WTC11 (cell line): ENCODE data around the gene LAP3. TPM values are rescaled to one million over a fixed set of nuclear protein-coding genes. Genes with fewer than 3 reads are reported as not detected.

Experiments
- ATAC-seq: fragments of 200-7000 bp; cut with Tn5 transposase; 2 replicates; pipeline ENCODE4 v1.10.0; 2021; ENCODE audit warnings: mild to moderate bottlenecking, moderate library complexity
- CTCF ChIA-PET: fragments of 300-600 bp; sonication (Branson Sonifier 250); formaldehyde crosslinking; loops from one replicate; lab custom pipeline; 2021; ENCODE audit warnings: antibody characterized with exemption; lab: Charles Lee
- POLR2A ChIA-PET: fragments of 350-600 bp; sonication (Branson Sonifier 250); formaldehyde crosslinking; loops from one replicate; lab custom pipeline; 2021; ENCODE audit warnings: antibody characterized with exemption; lab: Charles Lee
- DNase-seq: peaks from one replicate; pipeline ENCODE4 v3.0.0; 2021; ENCODE audit warnings: low spot score
- H3K27ac Mint-ChIP-seq: 2 replicates; pipeline ENCODE4 v1.8.0; 2021; ENCODE audit warnings: mixed read lengths
- H3K27me3 Mint-ChIP-seq: 2 replicates; pipeline ENCODE4 v1.8.0; 2021; ENCODE audit warnings: low read depth, mild to moderate bottlenecking, moderate library complexity, mixed read lengths
- H3K36me3 Mint-ChIP-seq: 2 replicates; pipeline ENCODE4 v1.8.0; 2021; ENCODE audit warnings: mixed read lengths
- H3K4me1 Mint-ChIP-seq: 2 replicates; pipeline ENCODE4 v1.8.0; 2022; ENCODE audit warnings: mixed read lengths
- H3K4me3 Mint-ChIP-seq: 2 replicates; pipeline ENCODE4 v1.8.0; 2021; ENCODE audit warnings: mild to moderate bottlenecking, moderate library complexity, mixed read lengths
- H3K9me3 Mint-ChIP-seq: 2 replicates; pipeline ENCODE4 v1.8.0; 2021; ENCODE audit warnings: mixed read lengths
- ARID4B ChIP-seq: sonication (generic); formaldehyde crosslinking; IDR thresholded peaks from 2 replicates; pipeline ENCODE4 v1.8.0; 2023; ENCODE audit warnings: missing genetic modification reagents, mild to moderate bottlenecking, borderline replicate concordance
- ATF1 ChIP-seq: sonication (generic); formaldehyde crosslinking; IDR thresholded peaks from 2 replicates; pipeline ENCODE4 v1.8.1; 2023; ENCODE audit warnings: mild to moderate bottlenecking, moderate library complexity, missing genetic modification reagents
- CTCF ChIP-seq: fragments of 200-600 bp; IDR thresholded peaks from 2 replicates; pipeline ENCODE4 v1.8.0; 2022; ENCODE audit warnings: antibody characterized with exemption
- E2F5 ChIP-seq: sonication (generic); formaldehyde crosslinking; IDR thresholded peaks from 2 replicates; pipeline ENCODE4 v1.8.1; 2022; ENCODE audit warnings: mild to moderate bottlenecking, moderate library complexity, missing genetic modification reagents
- ERG ChIP-seq: fragments of 250-450 bp; sonication (Bioruptor Pico); IDR thresholded peaks from 2 replicates; pipeline ENCODE4 v1.8.0; 2021; ENCODE audit warnings: mild to moderate bottlenecking
- IRF2 ChIP-seq: sonication (generic); formaldehyde crosslinking; IDR thresholded peaks from 2 replicates; pipeline ENCODE4 v1.8.0; 2022; ENCODE audit warnings: low read depth, missing genetic modification reagents, borderline replicate concordance
- MLX ChIP-seq: sonication (generic); formaldehyde crosslinking; IDR thresholded peaks from 2 replicates; pipeline ENCODE4 v1.8.1; 2023; ENCODE audit warnings: mild to moderate bottlenecking, missing genetic modification reagents, moderate library complexity
- NFATC4 ChIP-seq: fragments of 250-450 bp; sonication (Bioruptor Pico); IDR thresholded peaks from 2 replicates; pipeline ENCODE4 v1.9.0; 2021; ENCODE audit warnings: mild to moderate bottlenecking
- NR2C2 ChIP-seq: sonication (generic); formaldehyde crosslinking; IDR thresholded peaks from 2 replicates; pipeline ENCODE4 v1.8.0; 2022; ENCODE audit warnings: mild to moderate bottlenecking, missing genetic modification reagents
- PRDM15 ChIP-seq: sonication (generic); formaldehyde crosslinking; IDR thresholded peaks from 2 replicates; pipeline ENCODE4 v1.8.0; 2022; ENCODE audit warnings: missing genetic modification reagents
- TCF7 ChIP-seq: sonication (generic); formaldehyde crosslinking; IDR thresholded peaks from 2 replicates; pipeline ENCODE4 v1.8.0; 2022; ENCODE audit warnings: mild to moderate bottlenecking, low read depth, missing genetic modification reagents, moderate library complexity
- TEAD4 ChIP-seq: sonication (generic); formaldehyde crosslinking; IDR thresholded peaks from 2 replicates; pipeline ENCODE4 v1.8.0; 2022; ENCODE audit warnings: mild to moderate bottlenecking, missing genetic modification reagents
- USF2 ChIP-seq: sonication (generic); formaldehyde crosslinking; IDR thresholded peaks from 2 replicates; pipeline ENCODE4 v1.8.1; 2023; ENCODE audit warnings: mild to moderate bottlenecking, missing genetic modification reagents, moderate library complexity
- ZMAT4 ChIP-seq: fragments of 250-450 bp; sonication (Bioruptor Pico); IDR thresholded peaks from 2 replicates; pipeline ENCODE4 v1.9.0; 2021; ENCODE audit warnings: mild to moderate bottlenecking
- ZNF219 ChIP-seq: sonication (generic); formaldehyde crosslinking; IDR thresholded peaks from 2 replicates; pipeline ENCODE4 v1.8.0; 2023; ENCODE audit warnings: missing genetic modification reagents, mild to moderate bottlenecking, borderline replicate concordance
- ZNF425 ChIP-seq: fragments of 250-450 bp; sonication (Bioruptor Pico); conservative IDR thresholded peaks from 2 replicates; pipeline ENCODE4 v1.9.0; 2021; ENCODE audit warnings: mild to moderate bottlenecking
- total RNA-seq: library from RNA; stranded (reverse); gene quantifications from 3 replicates; pipeline ENCODE4 v1.2.3, GENCODE V29; 2021

LAP3 gene
- total RNA-seq, 1 experiment from 2014 or later: 52.7 TPM

- Mint-ChIP-seq H3K36me3 (no peaks in the 10 kb centered on the region), H3K4me3 (no peak overlapping the region), H3K9me3 (no peaks in the 10 kb centered on the region; the same call in 1 of the 2 replicates), H3K27me3 (no peaks in the 10 kb centered on the region; the same call in 1 of the 2 replicates)
- DNase-seq: no peak
- POLR2A ChIA-PET: no interaction called here
- no peak for TF ChIP-seq USF2 (CRISPR knock-in tag)
- TF ChIP-seq ERG: no peak
- no peak for TF ChIP-seq CTCF
- TF ChIP-seq E2F5 (CRISPR knock-in tag): no peak
- TF ChIP-seq ARID4B (CRISPR knock-in tag): no peak
- no peak for TF ChIP-seq TEAD4 (CRISPR knock-in tag)
- TF ChIP-seq ZNF425 (CRISPR knock-in tag): no peak
- no peak for TF ChIP-seq PRDM15
- TF ChIP-seq, all 79 proteins: peak for 0
- no peak for ATAC-seq
- Mint-ChIP-seq H3K27ac (no peak overlapping the region), H3K4me1 (no peaks in the 10 kb centered on the region)
- CTCF ChIA-PET: no interaction called here
Measured at GRCh38 chr4:17565846-17566245, 11.2 kb upstream of the LAP3 start.

- DNase-seq (no peak), ATAC-seq (no peak)
- Mint-ChIP-seq H3K4me3 (no peak overlapping the region), H3K4me1 (no peaks in the 10 kb centered on the region), H3K9me3 (no peaks in the 10 kb centered on the region; the same call in 1 of the 2 replicates), H3K27me3 (no peaks in the 10 kb centered on the region), H3K27ac (no peak overlapping the region), H3K36me3 (no peaks in the 10 kb centered on the region)
- ChIA-PET POLR2A (no interaction called here), CTCF (no interaction called here)
- no peak for TF ChIP-seq ZNF219 (CRISPR knock-in tag)
- TF ChIP-seq ZMAT4 (CRISPR knock-in tag): no peak
- no peak for TF ChIP-seq ATF1 (CRISPR knock-in tag)
- no peak for TF ChIP-seq TEAD4 (CRISPR knock-in tag)
- no peak for TF ChIP-seq ERG
- TF ChIP-seq IRF2 (CRISPR knock-in tag): no peak
- TF ChIP-seq NR2C2 (CRISPR knock-in tag): no peak
- no peak for TF ChIP-seq NFATC4 (CRISPR knock-in tag)
- no peak for TF ChIP-seq TCF7 (CRISPR knock-in tag)
- no peak for TF ChIP-seq MLX
Measured at GRCh38 chr4:17567271-17567670, 9.7 kb upstream of the LAP3 start.
